ENCODE results near the gene MSH3. TPM values are rescaled to one million over a fixed set of nuclear protein-coding genes. Genes with fewer than 3 reads are reported as not detected.

MSH3 gene
- polyA plus RNA-seq, 1 donor (not counting 4 experiments of a cell fraction or from before 2014, with no cell fraction given), result 11.1 TPM

- Histone ChIP-seq H3K4me2 (ENCODE audit: control insufficient read depth, extremely low read depth, insufficient read depth, low read depth, low read length) (no peak overlapping the region), H3K9ac (ENCODE audit: control insufficient read depth, extremely low read depth, insufficient read depth, low read length) (no peak overlapping the region), H3K36me3 (ENCODE audit: control insufficient read depth in 2 of 2, extremely low read depth in 1 of 2, insufficient read depth in 2 of 2, low read length in 2 of 2) (peaks cover 9 to 11% of the 10 kb centered on the region in 2 experiments), H3K9me3 (ENCODE audit: control insufficient read depth, low read depth, low read length) (no peaks in the 10 kb centered on the region), H4K20me1 (ENCODE audit: control insufficient read depth, extremely low read depth, insufficient read depth, low read length) (no peaks in the 10 kb centered on the region), H3K27ac (ENCODE audit: control insufficient read depth, insufficient read depth, low read length) (no peak overlapping the region), H3K27me3 (ENCODE audit: control insufficient read depth, extremely low read depth, insufficient read depth, low read length) (no peaks in the 10 kb centered on the region), H3K4me1 (ENCODE audit: control insufficient read depth, extremely low read depth, insufficient read depth, low read length) (peaks cover 12% of the 10 kb centered on the region), H3K4me3 (ENCODE audit: control insufficient read depth in 2 of 3, extremely low read depth in 1 of 3, insufficient read depth in 2 of 3, low read depth in 1 of 3, low read length in 3 of 3) (no peak overlapping the region), H2AFZ (ENCODE audit: control insufficient read depth, low read length) (no peak overlapping the region), H3K79me2 (ENCODE audit: control insufficient read depth, insufficient read depth, low read length) (peaks cover 2% of the 10 kb centered on the region), H3K9me1 (ENCODE audit: control insufficient read depth, extremely low read depth, insufficient read depth, low read length) (no peaks in the 10 kb centered on the region)
- DNase-seq (ENCODE audit: low read depth, low spot score) (no peak), FAIRE-seq (no peak)
- dilution Hi-C loops (cut with MboI; ENCODE audit: extremely low pct_ligation_motif_present, low sequenced_read_pairs), result no loop called here
- TF ChIP-seq, protein P1, sequence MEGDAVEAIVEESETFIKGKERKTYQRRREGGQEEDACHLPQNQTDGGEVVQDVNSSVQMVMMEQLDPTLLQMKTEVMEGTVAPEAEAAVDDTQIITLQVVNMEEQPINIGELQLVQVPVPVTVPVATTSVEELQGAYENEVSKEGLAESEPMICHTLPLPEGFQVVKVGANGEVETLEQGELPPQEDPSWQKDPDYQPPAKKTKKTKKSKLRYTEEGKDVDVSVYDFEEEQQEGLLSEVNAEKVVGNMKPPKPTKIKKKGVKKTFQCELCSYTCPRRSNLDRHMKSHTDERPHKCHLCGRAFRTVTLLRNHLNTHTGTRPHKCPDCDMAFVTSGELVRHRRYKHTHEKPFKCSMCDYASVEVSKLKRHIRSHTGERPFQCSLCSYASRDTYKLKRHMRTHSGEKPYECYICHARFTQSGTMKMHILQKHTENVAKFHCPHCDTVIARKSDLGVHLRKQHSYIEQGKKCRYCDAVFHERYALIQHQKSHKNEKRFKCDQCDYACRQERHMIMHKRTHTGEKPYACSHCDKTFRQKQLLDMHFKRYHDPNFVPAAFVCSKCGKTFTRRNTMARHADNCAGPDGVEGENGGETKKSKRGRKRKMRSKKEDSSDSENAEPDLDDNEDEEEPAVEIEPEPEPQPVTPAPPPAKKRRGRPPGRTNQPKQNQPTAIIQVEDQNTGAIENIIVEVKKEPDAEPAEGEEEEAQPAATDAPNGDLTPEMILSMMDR (optimal IDR thresholded peaks at IDR 0.05 in 1 of 3, IDR thresholded peaks at IDR 0.05 in 1 of 3, conservative IDR thresholded peaks at IDR 0.05 in 1 of 3; ENCODE audit: extremely low read depth in 1 of 3, insufficient read depth in 2 of 3, low read length in 3 of 3), result no peak
- no peak for TF ChIP-seq EZH2 (IDR thresholded peaks at IDR 0.05; ENCODE audit: low read length)
Observed at GRCh38 chr5:80667384-80667783, 12.9 kb downstream of the MSH3 start.

DNA sequence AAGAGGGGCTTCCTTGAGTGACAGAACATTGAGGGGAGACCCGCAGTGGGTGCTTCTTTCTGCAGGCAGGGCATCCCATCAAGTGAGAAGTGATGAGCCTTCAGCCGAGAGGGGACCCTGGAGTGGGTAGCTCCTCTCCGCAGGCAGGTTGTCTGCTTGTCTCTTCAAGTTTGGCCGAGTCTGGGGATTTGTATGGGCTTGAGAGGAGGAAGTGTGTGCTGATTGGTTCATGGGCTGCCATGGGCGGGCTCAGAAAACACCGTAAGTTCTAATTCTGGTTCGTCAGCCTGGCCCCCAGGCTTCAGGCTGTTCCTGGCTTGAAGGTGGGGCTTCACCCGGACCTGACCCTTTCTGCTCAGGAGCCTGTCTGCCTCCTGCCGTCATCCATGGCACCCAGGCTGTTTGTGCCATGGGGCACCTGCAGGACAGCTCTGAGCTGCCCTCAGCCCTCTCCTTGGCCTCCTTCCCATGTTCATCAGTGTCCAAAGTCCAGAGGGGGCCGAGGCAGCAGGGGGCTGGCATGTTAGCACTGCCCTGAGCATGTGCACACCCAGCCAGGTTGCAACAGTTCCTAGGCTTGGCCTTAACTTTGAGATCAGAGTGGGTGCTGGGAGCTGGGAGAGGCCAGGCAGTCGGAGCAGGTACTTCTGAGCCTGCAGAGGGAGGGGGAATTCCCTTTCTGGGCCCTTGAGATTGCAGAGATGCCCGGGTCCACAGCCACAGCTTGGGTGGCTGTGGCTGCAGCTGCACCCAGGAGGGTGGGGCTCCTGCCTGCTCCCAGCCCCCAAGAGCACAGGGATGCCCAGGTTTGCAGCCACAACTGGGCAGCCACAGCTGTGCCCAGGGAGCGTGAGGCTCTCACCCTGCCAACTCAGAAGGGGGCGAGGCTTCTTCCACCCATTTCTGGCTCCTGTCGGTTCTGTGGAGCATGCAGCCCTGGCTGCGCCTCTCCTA, 13.8 kb downstream of the MSH3 start:
- peak overlapping the region; percentile 71 for H2AFZ ChIP-seq (ENCODE audit: control insufficient read depth, low read length)
- DNase-seq (ENCODE audit: low read depth, low spot score), result peak; percentile 15
- H3K79me2 ChIP-seq (ENCODE audit: control insufficient read depth, insufficient read depth, low read length), result peaks cover 2% of the 10 kb centered on the region
- peak overlapping the region; percentile 71 for H3K4me2 ChIP-seq (ENCODE audit: control insufficient read depth, extremely low read depth, insufficient read depth, low read depth, low read length)
- H3K4me1 ChIP-seq (ENCODE audit: control insufficient read depth, extremely low read depth, insufficient read depth, low read length), result peaks cover 12% of the 10 kb centered on the region
- dilution Hi-C loops (cut with MboI; ENCODE audit: extremely low pct_ligation_motif_present, low sequenced_read_pairs), result no loop called here
- no peaks in the 10 kb centered on the region for H4K20me1 ChIP-seq (ENCODE audit: control insufficient read depth, extremely low read depth, insufficient read depth, low read length)
- peak overlapping the region; percentile 1 for H3K27ac ChIP-seq (ENCODE audit: control insufficient read depth, insufficient read depth, low read length)
- H3K9me3 ChIP-seq (ENCODE audit: control insufficient read depth, low read depth, low read length), result no peaks in the 10 kb centered on the region
- TF ChIP-seq EZH2 (IDR thresholded peaks at IDR 0.05; ENCODE audit: low read length), result no peak
- TF ChIP-seq, protein P1 (optimal IDR thresholded peaks at IDR 0.05 in 1 of 3, IDR thresholded peaks at IDR 0.05 in 1 of 3, conservative IDR thresholded peaks at IDR 0.05 in 1 of 3; ENCODE audit: extremely low read depth in 1 of 3, insufficient read depth in 2 of 3, low read length in 3 of 3), result no peak
- H3K4me3 ChIP-seq (ENCODE audit: control insufficient read depth in 2 of 3, extremely low read depth in 1 of 3, insufficient read depth in 2 of 3, low read depth in 1 of 3, low read length in 3 of 3), result peak overlapping the region in 2 of 3 experiments; percentile 49 to 56
- peak overlapping the region; percentile 40 for H3K9ac ChIP-seq (ENCODE audit: control insufficient read depth, extremely low read depth, insufficient read depth, low read length)
- peak; percentile 66 for FAIRE-seq
- no peaks in the 10 kb centered on the region for H3K27me3 ChIP-seq (ENCODE audit: control insufficient read depth, extremely low read depth, insufficient read depth, low read length)
- H3K36me3 ChIP-seq (ENCODE audit: control insufficient read depth in 2 of 2, extremely low read depth in 1 of 2, insufficient read depth in 2 of 2, low read length in 2 of 2), result peaks cover 9 to 12% of the 10 kb centered on the region in 2 experiments
- H3K9me1 ChIP-seq (ENCODE audit: control insufficient read depth, extremely low read depth, insufficient read depth, low read length), result no peaks in the 10 kb centered on the region

All from keratinocyte (primary cell).